Glutamatergic neuron (in vitro differentiated cells): Measurements from ENCODE around the gene TMEM40. TPM values are rescaled to one million over a fixed set of nuclear protein-coding genes. Genes with fewer than 3 reads are reported as not detected.

Experiments
- DNase-seq: peaks from one replicate; pipeline ENCODE4 v3.0.0; 2022
- H3K27ac Mint-ChIP-seq: one replicate; pipeline ENCODE4 v1.8.0; 2020; ENCODE audit warnings: mild to moderate bottlenecking, mixed read lengths, inconsistent platforms; ENCODE audit not compliant: unreplicated experiment
- H3K27me3 Mint-ChIP-seq: one replicate; pipeline ENCODE4 v1.8.0; 2020; ENCODE audit warnings: mild to moderate bottlenecking, moderate library complexity, mixed read lengths, inconsistent platforms; ENCODE audit not compliant: unreplicated experiment
- H3K36me3 Mint-ChIP-seq: one replicate; pipeline ENCODE4 v1.8.0; 2020; ENCODE audit warnings: mild to moderate bottlenecking, mixed read lengths, inconsistent platforms; ENCODE audit not compliant: unreplicated experiment
- H3K4me1 Mint-ChIP-seq: one replicate; pipeline ENCODE4 v1.8.0; 2020; ENCODE audit warnings: mild to moderate bottlenecking, low read depth, mixed read lengths, inconsistent platforms; ENCODE audit not compliant: unreplicated experiment
- H3K4me3 Mint-ChIP-seq: one replicate; pipeline ENCODE4 v1.8.0; 2020; ENCODE audit warnings: mild to moderate bottlenecking, mixed read lengths, inconsistent platforms; ENCODE audit not compliant: unreplicated experiment
- H3K9me3 Mint-ChIP-seq: one replicate; pipeline ENCODE4 v1.8.0; 2020; ENCODE audit warnings: mild to moderate bottlenecking, moderate library complexity, mixed read lengths, inconsistent platforms; ENCODE audit not compliant: unreplicated experiment
- total RNA-seq: library from RNA; stranded (reverse); fragmentation: NEBNext Ultra II Directional; extraction: Animal tissue kit (Norgen Biotek cat#: 25700); gene quantifications from one replicate; pipeline ENCODE4 v1.2.1, GENCODE V29; 2021; ENCODE audit not compliant: unreplicated experiment
- TF ChIP-seq, protein P1 (sequence below): fragments of 200-600 bp; sonication (generic); IDR thresholded peaks from one replicate; pipeline ENCODE4 v1.5.0; 2021; ENCODE audit not compliant: partially characterized antibody, unreplicated experiment

Gene TMEM40
- total RNA-seq, 1 donor from 2014 or later, result not detected

DNA sequence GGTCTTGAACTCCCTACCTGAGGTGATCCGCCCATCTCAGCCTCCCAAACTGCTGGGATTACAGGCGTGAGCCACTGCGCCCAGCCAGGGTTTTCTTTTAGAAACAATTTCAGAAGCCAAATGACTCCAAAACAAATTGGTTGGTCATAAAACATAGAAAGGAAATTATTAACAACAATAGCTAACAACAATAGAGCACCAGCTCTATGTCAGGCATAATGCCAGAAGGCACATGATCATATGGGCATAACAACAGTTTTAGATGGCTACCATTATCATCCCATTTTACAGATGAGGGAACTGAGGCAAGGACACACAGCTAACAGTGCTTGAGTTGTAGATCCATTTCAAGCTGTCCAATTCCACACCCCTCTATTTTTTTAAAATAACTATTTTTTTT lies 73.0 kb downstream of the TMEM40 start:
- H3K4me1 Mint-ChIP-seq, result peaks cover 14% of the 10 kb centered on the region
- no peak overlapping the region for H3K4me3 Mint-ChIP-seq
- DNase-seq, result no peak
- peaks cover 3% of the 10 kb centered on the region for H3K27me3 Mint-ChIP-seq
- H3K27ac Mint-ChIP-seq, result no peak overlapping the region
- H3K9me3 Mint-ChIP-seq, result peaks cover 7% of the 10 kb centered on the region
- TF ChIP-seq, protein P1, sequence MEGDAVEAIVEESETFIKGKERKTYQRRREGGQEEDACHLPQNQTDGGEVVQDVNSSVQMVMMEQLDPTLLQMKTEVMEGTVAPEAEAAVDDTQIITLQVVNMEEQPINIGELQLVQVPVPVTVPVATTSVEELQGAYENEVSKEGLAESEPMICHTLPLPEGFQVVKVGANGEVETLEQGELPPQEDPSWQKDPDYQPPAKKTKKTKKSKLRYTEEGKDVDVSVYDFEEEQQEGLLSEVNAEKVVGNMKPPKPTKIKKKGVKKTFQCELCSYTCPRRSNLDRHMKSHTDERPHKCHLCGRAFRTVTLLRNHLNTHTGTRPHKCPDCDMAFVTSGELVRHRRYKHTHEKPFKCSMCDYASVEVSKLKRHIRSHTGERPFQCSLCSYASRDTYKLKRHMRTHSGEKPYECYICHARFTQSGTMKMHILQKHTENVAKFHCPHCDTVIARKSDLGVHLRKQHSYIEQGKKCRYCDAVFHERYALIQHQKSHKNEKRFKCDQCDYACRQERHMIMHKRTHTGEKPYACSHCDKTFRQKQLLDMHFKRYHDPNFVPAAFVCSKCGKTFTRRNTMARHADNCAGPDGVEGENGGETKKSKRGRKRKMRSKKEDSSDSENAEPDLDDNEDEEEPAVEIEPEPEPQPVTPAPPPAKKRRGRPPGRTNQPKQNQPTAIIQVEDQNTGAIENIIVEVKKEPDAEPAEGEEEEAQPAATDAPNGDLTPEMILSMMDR, result no peak
- H3K36me3 Mint-ChIP-seq, result no peaks in the 10 kb centered on the region

Other genes starting within 250 kb of the TMEM40 start
- gene MKRN2OS, start 213.8 kb downstream of the TMEM40 start, total RNA-seq, result not detected
- gene MKRN2, start 202.2 kb downstream of the TMEM40 start, total RNA-seq, result 25.8 TPM
- 185 TPM for gene RAF1, start 95.1 kb downstream of the TMEM40 start, total RNA-seq
- 8.8 TPM for gene CAND2, start 37.4 kb upstream of the TMEM40 start, total RNA-seq
- 966 TPM for gene RPL32, start 82.3 kb upstream of the TMEM40 start, total RNA-seq